Upper lobe of left lung (tissue), 4 donors: ENCODE results near the gene CDC26.

ENCODE experiments used
- CTCF ChIP-seq, 6 experiments: fragments of 450-650 bp in 4 of 6; fragments of 200-600 bp in 2 of 6; sonication (generic) in 2 of 6; IDR thresholded peaks; one replicate each; pipeline ENCODE4 v1.5.1; 2016 to 2019; ENCODE audit warnings: antibody characterized with exemption in 6 of 6
- POLR2A ChIP-seq, 4 donors: fragments of 450-650 bp; IDR thresholded peaks; one replicate each; pipeline ENCODE4 v1.5.1; 2016 to 2017; ENCODE audit warnings: antibody characterized with exemption in 4 of 4, mild to moderate bottlenecking in 2 of 4

GRCh38 chr9:113258282-113258681 is 17.1 kb downstream of the CDC26 start:
- no peak for TF ChIP-seq POLR2A (IDR thresholded peaks at IDR 0.05)
- no peak for TF ChIP-seq CTCF (IDR thresholded peaks at IDR 0.05)
